ENCODE measurements around the gene OVAAL.

Gene OVAAL

DNA sequence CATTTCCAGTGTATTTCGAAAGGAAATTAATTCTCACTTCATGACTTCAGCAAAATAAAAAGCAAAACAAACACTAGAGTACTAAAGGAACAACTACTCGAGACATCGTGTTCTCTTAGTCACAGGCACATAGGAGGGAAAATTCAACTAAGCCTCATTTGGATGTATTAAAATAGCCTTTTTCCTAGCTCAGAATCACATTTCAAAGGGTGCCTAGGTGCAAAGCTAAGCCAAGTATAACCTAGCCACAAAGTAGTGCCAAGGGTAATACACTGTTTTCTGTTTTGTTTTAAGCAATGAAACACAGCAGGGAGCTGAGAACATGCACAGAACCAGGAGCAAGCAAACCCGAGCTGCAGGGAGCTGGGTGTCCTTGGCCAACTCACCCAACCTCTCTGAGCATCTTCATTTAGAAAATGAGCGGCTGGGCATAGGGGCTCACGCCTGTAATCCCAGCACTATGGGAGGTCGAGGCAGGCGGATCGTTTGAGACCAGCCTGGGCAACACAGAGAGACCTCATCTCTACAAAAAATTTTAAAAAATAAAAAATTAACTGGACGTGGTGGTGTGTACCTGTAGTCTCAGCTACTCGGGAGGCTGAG lies 29.8 kb upstream of the OVAAL start:
- H2AK5ac ChIP-seq (ENCODE audit: low read depth, low read length), result no peak overlapping the region
- no peaks in the 10 kb centered on the region for H3K27me3 ChIP-seq (ENCODE audit: control insufficient read depth in 3 of 3, insufficient read depth in 3 of 3, low read depth in 1 of 3, low read length in 3 of 3)

DNA sequence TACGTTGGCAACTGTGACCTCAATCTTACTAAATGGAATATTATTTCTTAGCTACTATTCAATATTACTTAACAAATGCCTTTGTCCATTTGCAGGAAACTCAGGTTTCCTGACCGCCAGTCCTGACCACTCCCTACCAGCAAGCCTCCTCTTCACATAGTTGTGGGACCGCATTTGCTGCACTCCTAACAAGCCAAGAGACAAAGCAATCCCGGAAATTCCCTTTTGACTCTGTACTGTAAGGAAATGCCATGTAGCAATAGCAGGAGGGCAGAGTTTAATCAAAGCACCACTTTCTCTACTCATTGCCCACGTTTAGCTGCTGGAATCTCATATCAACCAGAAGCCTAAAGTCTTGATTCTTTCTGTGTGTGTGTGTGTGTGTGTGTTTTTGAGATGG lies 28.3 kb upstream of the OVAAL start:
- Histone ChIP-seq H3K9ac (ENCODE audit: low read depth, low read length, poor library complexity) (no peak overlapping the region), H4K8ac (ENCODE audit: low read depth, low read length) (no peak overlapping the region), H3K14ac (ENCODE audit: low read length) (no peak overlapping the region), H3K79me1 (ENCODE audit: low read depth, low read length) (no peaks in the 10 kb centered on the region), H4K91ac (ENCODE audit: low read depth, low read length, poor library complexity) (no peak overlapping the region), H3K4me1 (ENCODE audit: control insufficient read depth in 2 of 2, insufficient read depth in 1 of 2, low read depth in 1 of 2, low read length in 2 of 2) (peaks cover 0 to 5% of the 10 kb centered on the region in 2 donors), H3K9me3 (replicated peaks in 1 of 2; ENCODE audit: control insufficient read depth in 2 of 2, insufficient read depth in 1 of 2, low read depth in 1 of 2, low read length in 2 of 2) (no peaks in the 10 kb centered on the region), H3K27ac (replicated peaks; ENCODE audit: low read length) (no peak overlapping the region), H3K27me3 (ENCODE audit: control insufficient read depth in 3 of 3, insufficient read depth in 3 of 3, low read depth in 1 of 3, low read length in 3 of 3) (no peaks in the 10 kb centered on the region), H2BK120ac (ENCODE audit: low read depth, low read length) (no peak overlapping the region), H3K23ac (ENCODE audit: low read depth, low read length, poor library complexity) (no peak overlapping the region), H2BK5ac (ENCODE audit: low read length) (no peak overlapping the region), H3K4me3 (ENCODE audit: low read length in 2 of 2) (no peak overlapping the region), H3K36me3 (replicated peaks in 1 of 2; ENCODE audit: control insufficient read depth in 2 of 2, insufficient read depth in 2 of 2, low read length in 2 of 2) (no peaks in the 10 kb centered on the region), H3K4ac (ENCODE audit: low read length) (no peak overlapping the region), H3K18ac (ENCODE audit: low read length) (no peak overlapping the region), H2BK12ac (ENCODE audit: low read length) (no peak overlapping the region), H2AFZ (ENCODE audit: low read length) (peak overlapping the region; percentile 51), H3K4me2 (ENCODE audit: insufficient read depth, low read length, poor library complexity, severe bottlenecking) (no peak overlapping the region), H2AK5ac (ENCODE audit: low read depth, low read length) (no peak overlapping the region), H2BK15ac (ENCODE audit: low read length) (no peak overlapping the region)
- WGBS, 2 donors (ENCODE audit: extremely low coverage in 2 of 2, insufficient read length in 2 of 2, insufficient replicate concordance in 1 of 2), result no CpG with 5 or more reads among the region's 5 CpGs
- DNase-seq (ENCODE audit: low spot score), result no peak

More for the DNA sequence above, 29.8 kb upstream of the OVAAL start:
- Histone ChIP-seq H2BK15ac (ENCODE audit: low read length) (no peak overlapping the region), H3K27ac (replicated peaks; ENCODE audit: low read length) (no peak overlapping the region), H3K9ac (ENCODE audit: low read depth, low read length, poor library complexity) (no peak overlapping the region), H3K14ac (ENCODE audit: low read length) (no peak overlapping the region), H3K4me3 (ENCODE audit: low read length in 2 of 2) (no peak overlapping the region), H2BK5ac (ENCODE audit: low read length) (no peak overlapping the region), H2BK12ac (ENCODE audit: low read length) (no peak overlapping the region), H2AFZ (ENCODE audit: low read length) (no peak overlapping the region), H3K4me2 (ENCODE audit: insufficient read depth, low read length, poor library complexity, severe bottlenecking) (no peak overlapping the region), H3K18ac (ENCODE audit: low read length) (no peak overlapping the region), H3K9me3 (replicated peaks in 1 of 2; ENCODE audit: control insufficient read depth in 2 of 2, insufficient read depth in 1 of 2, low read depth in 1 of 2, low read length in 2 of 2) (no peaks in the 10 kb centered on the region), H2BK120ac (ENCODE audit: low read depth, low read length) (no peak overlapping the region), H3K23ac (ENCODE audit: low read depth, low read length, poor library complexity) (no peak overlapping the region), H4K8ac (ENCODE audit: low read depth, low read length) (no peak overlapping the region), H3K4ac (ENCODE audit: low read length) (no peak overlapping the region), H3K79me1 (ENCODE audit: low read depth, low read length) (no peaks in the 10 kb centered on the region), H3K4me1 (ENCODE audit: control insufficient read depth in 2 of 2, insufficient read depth in 1 of 2, low read depth in 1 of 2, low read length in 2 of 2) (peaks cover 0 to 5% of the 10 kb centered on the region in 2 donors), H3K36me3 (replicated peaks in 1 of 2; ENCODE audit: control insufficient read depth in 2 of 2, insufficient read depth in 2 of 2, low read length in 2 of 2) (no peaks in the 10 kb centered on the region), H4K91ac (ENCODE audit: low read depth, low read length, poor library complexity) (no peak overlapping the region)
- no CpG with 5 or more reads among the region's 11 CpGs for WGBS, 2 donors (ENCODE audit: extremely low coverage in 2 of 2, insufficient read length in 2 of 2, insufficient replicate concordance in 1 of 2)
- DNase-seq (ENCODE audit: low spot score), result no peak

DNA sequence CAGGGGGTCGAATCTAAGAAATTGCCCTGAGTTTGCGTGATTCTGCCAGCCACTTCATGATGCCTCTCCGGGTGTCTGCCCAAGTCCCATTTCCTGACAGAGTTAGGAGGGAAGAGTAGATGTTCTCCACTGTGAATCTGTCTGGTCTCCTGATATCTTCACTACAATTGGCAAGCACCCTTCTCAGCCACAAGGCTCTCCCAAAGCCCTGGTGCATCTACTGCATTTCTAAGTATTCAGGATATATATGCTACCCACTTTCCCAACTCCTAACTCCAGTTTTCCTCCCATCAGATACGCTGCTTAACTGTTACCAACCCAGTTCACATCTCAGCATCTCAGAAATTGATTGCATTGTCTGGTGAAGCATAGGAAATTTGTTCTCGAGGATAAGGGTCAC lies 25.9 kb upstream of the OVAAL start:
- Histone ChIP-seq H3K4me3 (ENCODE audit: low read length in 2 of 2) (no peak overlapping the region), H2AFZ (ENCODE audit: low read length) (peak overlapping the region; percentile 72), H3K18ac (ENCODE audit: low read length) (no peak overlapping the region), H2AK5ac (ENCODE audit: low read depth, low read length) (no peak overlapping the region), H4K91ac (ENCODE audit: low read depth, low read length, poor library complexity) (no peak overlapping the region), H3K14ac (ENCODE audit: low read length) (no peak overlapping the region), H3K4me1 (ENCODE audit: control insufficient read depth in 2 of 2, insufficient read depth in 1 of 2, low read depth in 1 of 2, low read length in 2 of 2) (peaks cover 5 to 8% of the 10 kb centered on the region in 2 donors), H2BK15ac (ENCODE audit: low read length) (no peak overlapping the region), H3K23ac (ENCODE audit: low read depth, low read length, poor library complexity) (no peak overlapping the region), H3K79me1 (ENCODE audit: low read depth, low read length) (no peaks in the 10 kb centered on the region), H3K9ac (ENCODE audit: low read depth, low read length, poor library complexity) (no peak overlapping the region), H3K4ac (ENCODE audit: low read length) (no peak overlapping the region), H2BK5ac (ENCODE audit: low read length) (no peak overlapping the region), H3K4me2 (ENCODE audit: insufficient read depth, low read length, poor library complexity, severe bottlenecking) (no peak overlapping the region), H3K9me3 (replicated peaks in 1 of 2; ENCODE audit: control insufficient read depth in 2 of 2, insufficient read depth in 1 of 2, low read depth in 1 of 2, low read length in 2 of 2) (no peaks in the 10 kb centered on the region), H3K36me3 (replicated peaks in 1 of 2; ENCODE audit: control insufficient read depth in 2 of 2, insufficient read depth in 2 of 2, low read length in 2 of 2) (no peaks in the 10 kb centered on the region), H3K27me3 (ENCODE audit: control insufficient read depth in 3 of 3, insufficient read depth in 3 of 3, low read depth in 1 of 3, low read length in 3 of 3) (no peaks in the 10 kb centered on the region), H2BK120ac (ENCODE audit: low read depth, low read length) (no peak overlapping the region), H4K8ac (ENCODE audit: low read depth, low read length) (no peak overlapping the region), H2BK12ac (ENCODE audit: low read length) (no peak overlapping the region), H3K27ac (replicated peaks; ENCODE audit: low read length) (no peak overlapping the region)
- no peak for DNase-seq (ENCODE audit: low spot score)
- no CpG with 5 or more reads among the region's 5 CpGs for WGBS, 2 donors (ENCODE audit: extremely low coverage in 2 of 2, insufficient read length in 2 of 2, insufficient replicate concordance in 1 of 2)

DNA sequence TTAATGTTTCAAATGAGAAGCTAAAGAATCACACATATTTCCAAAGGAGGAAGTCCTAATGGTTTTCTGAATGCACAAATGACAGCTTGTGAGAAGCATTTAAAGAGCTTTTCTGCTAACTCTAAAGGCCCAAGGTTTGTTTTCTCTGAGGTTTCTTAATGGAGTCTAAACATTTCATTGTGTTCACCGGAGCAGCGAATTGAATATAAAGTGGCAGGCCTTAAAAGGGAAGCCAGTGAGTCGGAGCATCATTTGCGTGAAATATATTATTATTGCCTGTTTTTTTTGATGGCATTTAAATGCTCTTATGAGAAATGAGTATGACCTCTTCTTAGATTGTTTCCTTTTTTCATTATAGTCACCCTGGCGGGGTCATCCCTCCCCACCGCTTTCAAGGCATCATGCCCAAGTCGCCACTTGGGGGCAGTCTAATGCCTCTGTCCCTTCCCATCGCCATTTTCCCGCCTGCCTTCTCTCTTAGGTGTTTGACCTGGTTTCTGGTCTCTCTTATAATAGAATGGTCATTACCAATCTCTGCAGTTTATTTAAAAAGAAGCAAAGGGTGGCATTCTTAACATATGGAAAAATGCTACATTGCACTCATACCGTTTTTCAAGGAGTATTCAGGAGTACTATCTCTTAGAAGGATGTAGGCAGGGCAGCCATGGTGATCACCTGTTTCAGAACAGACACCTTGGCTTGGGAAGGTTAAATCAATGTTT lies 25.3 kb upstream of the OVAAL start:
- Histone ChIP-seq H3K27ac (replicated peaks; ENCODE audit: low read length) (no peak overlapping the region), H2BK120ac (ENCODE audit: low read depth, low read length) (no peak overlapping the region), H3K79me1 (ENCODE audit: low read depth, low read length) (no peaks in the 10 kb centered on the region), H3K27me3 (ENCODE audit: control insufficient read depth in 3 of 3, insufficient read depth in 3 of 3, low read depth in 1 of 3, low read length in 3 of 3) (no peaks in the 10 kb centered on the region), H3K36me3 (replicated peaks in 1 of 2; ENCODE audit: control insufficient read depth in 2 of 2, insufficient read depth in 2 of 2, low read length in 2 of 2) (no peaks in the 10 kb centered on the region), H4K8ac (ENCODE audit: low read depth, low read length) (no peak overlapping the region), H3K4me1 (ENCODE audit: control insufficient read depth in 2 of 2, insufficient read depth in 1 of 2, low read depth in 1 of 2, low read length in 2 of 2) (peaks cover 5 to 8% of the 10 kb centered on the region in 2 donors), H3K4ac (ENCODE audit: low read length) (no peak overlapping the region), H2AFZ (ENCODE audit: low read length) (peak overlapping the region; percentile 72), H3K4me2 (ENCODE audit: insufficient read depth, low read length, poor library complexity, severe bottlenecking) (no peak overlapping the region), H3K23ac (ENCODE audit: low read depth, low read length, poor library complexity) (no peak overlapping the region), H3K18ac (ENCODE audit: low read length) (no peak overlapping the region), H2BK5ac (ENCODE audit: low read length) (no peak overlapping the region), H3K4me3 (ENCODE audit: low read length in 2 of 2) (no peak overlapping the region), H2BK15ac (ENCODE audit: low read length) (no peak overlapping the region), H3K9me3 (replicated peaks in 1 of 2; ENCODE audit: control insufficient read depth in 2 of 2, insufficient read depth in 1 of 2, low read depth in 1 of 2, low read length in 2 of 2) (no peaks in the 10 kb centered on the region), H4K91ac (ENCODE audit: low read depth, low read length, poor library complexity) (no peak overlapping the region), H2AK5ac (ENCODE audit: low read depth, low read length) (no peak overlapping the region), H3K14ac (ENCODE audit: low read length) (no peak overlapping the region), H3K9ac (ENCODE audit: low read depth, low read length, poor library complexity) (no peak overlapping the region), H2BK12ac (ENCODE audit: low read length) (no peak overlapping the region)
- peak; percentile 65 for DNase-seq (ENCODE audit: low spot score)
- no CpG with 5 or more reads among the region's 10 CpGs for WGBS, 2 donors (ENCODE audit: extremely low coverage in 2 of 2, insufficient read length in 2 of 2, insufficient replicate concordance in 1 of 2)

Measured in neuronal stem cell (in vitro differentiated cells).